IgD-negative memory B cell (primary cell): ENCODE results near the gene ZDHHC11. TPM values are rescaled to one million over a fixed set of nuclear protein-coding genes. Genes with fewer than 3 reads are reported as not detected.
"Not testable (repeated sequence)": the region's sequence is repeated elsewhere in the genome, so short reads cannot be mapped to it uniquely, and the experiment has no call there.

ENCODE experiments used
- H3K27ac Mint-ChIP-seq, 3 donors: one replicate each; pipeline ENCODE4 v1.8.0; 2020 to 2022; ENCODE audit warnings: mild to moderate bottlenecking in 3 of 3, mixed read lengths in 3 of 3, moderate library complexity in 1 of 3
- H3K27me3 Mint-ChIP-seq: one replicate; pipeline ENCODE4 v1.8.0; 2021; ENCODE audit warnings: mixed read lengths
- H3K36me3 Mint-ChIP-seq: one replicate; pipeline ENCODE4 v1.8.0; 2020; ENCODE audit warnings: mild to moderate bottlenecking, mixed read lengths
- H3K4me1 Mint-ChIP-seq, 3 donors: one replicate each; pipeline ENCODE4 v1.8.0; 2020 to 2022; ENCODE audit warnings: mixed read lengths in 3 of 3, mild to moderate bottlenecking in 1 of 3
- H3K4me3 Mint-ChIP-seq, 4 donors: one replicate each; pipeline ENCODE4 v1.8.0; 2020 to 2022; ENCODE audit warnings: mild to moderate bottlenecking in 4 of 4, mixed read lengths in 4 of 4, moderate library complexity in 3 of 4
- H3K9me3 Mint-ChIP-seq, 3 donors: one replicate each; pipeline ENCODE4 v1.8.0; 2020 to 2021; ENCODE audit warnings: mixed read lengths in 3 of 3, mild to moderate bottlenecking in 1 of 3
- polyA plus RNA-seq: library from polyadenylated mRNA; unstranded; fragments of 300-500 nt; fragmentation: Illumina TruSeq; gene quantifications from one replicate; pipeline ENCODE4 v1.2.3, GENCODE V29; 2021

ZDHHC11 gene
- polyA plus RNA-seq, 1 donor from 2014 or later = not detected

GRCh38 chr5:845676-846601 is 4.8 kb downstream of the ZDHHC11 start:
- not testable (repeated sequence) for H3K4me1 Mint-ChIP-seq, H3K9me3 Mint-ChIP-seq, H3K4me3 Mint-ChIP-seq, H3K27me3 Mint-ChIP-seq, H3K27ac Mint-ChIP-seq, H3K36me3 Mint-ChIP-seq

- H3K9me3 Mint-ChIP-seq, H3K27me3 Mint-ChIP-seq, H3K27ac Mint-ChIP-seq, H3K4me3 Mint-ChIP-seq, H3K4me1 Mint-ChIP-seq, H3K36me3 Mint-ChIP-seq: not testable (repeated sequence)
Observed at GRCh38 chr5:845031-845675, 5.6 kb downstream of the ZDHHC11 start.

- not testable (repeated sequence) for H3K9me3 Mint-ChIP-seq, H3K27ac Mint-ChIP-seq, H3K27me3 Mint-ChIP-seq, H3K4me1 Mint-ChIP-seq, H3K4me3 Mint-ChIP-seq, H3K36me3 Mint-ChIP-seq
Observed at GRCh38 chr5:844426-844825, 6.4 kb downstream of the ZDHHC11 start.

- not testable (repeated sequence) for H3K4me1 Mint-ChIP-seq, H3K9me3 Mint-ChIP-seq, H3K36me3 Mint-ChIP-seq, H3K27ac Mint-ChIP-seq, H3K27me3 Mint-ChIP-seq
- peak overlapping the region in 1 of 4 donors; percentile 68 for H3K4me3 Mint-ChIP-seq
Observed at GRCh38 chr5:843926-844325, 6.9 kb downstream of the ZDHHC11 start.

- H3K4me3 Mint-ChIP-seq, H3K27ac Mint-ChIP-seq, H3K36me3 Mint-ChIP-seq, H3K27me3 Mint-ChIP-seq, H3K9me3 Mint-ChIP-seq, H3K4me1 Mint-ChIP-seq: not testable (repeated sequence)
Observed at GRCh38 chr5:843371-843770, 7.4 kb downstream of the ZDHHC11 start.

GRCh38 chr5:842402-843221 is 8.2 kb downstream of the ZDHHC11 start:
- H3K9me3 Mint-ChIP-seq, H3K4me1 Mint-ChIP-seq, H3K4me3 Mint-ChIP-seq, H3K27me3 Mint-ChIP-seq, H3K36me3 Mint-ChIP-seq, H3K27ac Mint-ChIP-seq: not testable (repeated sequence)

- H3K4me1 Mint-ChIP-seq = not testable (repeated sequence)
Observed at GRCh38 chr5:841531-842401, 9.0 kb downstream of the ZDHHC11 start.

GRCh38 chr5:840974-841435 is 9.8 kb downstream of the ZDHHC11 start:
- H3K4me3 Mint-ChIP-seq, H3K36me3 Mint-ChIP-seq, H3K27ac Mint-ChIP-seq, H3K27me3 Mint-ChIP-seq, H3K4me1 Mint-ChIP-seq, H3K9me3 Mint-ChIP-seq: not testable (repeated sequence)

More at GRCh38 chr5:841531-842401, 9.0 kb downstream of the ZDHHC11 start:
- not testable (repeated sequence) for H3K4me3 Mint-ChIP-seq, H3K27ac Mint-ChIP-seq, H3K9me3 Mint-ChIP-seq, H3K27me3 Mint-ChIP-seq, H3K36me3 Mint-ChIP-seq

- not testable (repeated sequence) for H3K27me3 Mint-ChIP-seq, H3K4me3 Mint-ChIP-seq, H3K4me1 Mint-ChIP-seq, H3K36me3 Mint-ChIP-seq, H3K27ac Mint-ChIP-seq, H3K9me3 Mint-ChIP-seq
Observed at GRCh38 chr5:840118-840973, 10.4 kb downstream of the ZDHHC11 start.

GRCh38 chr5:838431-838851 is 12.3 kb downstream of the ZDHHC11 start:
- not testable (repeated sequence) for H3K27me3 Mint-ChIP-seq, H3K4me1 Mint-ChIP-seq, H3K9me3 Mint-ChIP-seq, H3K36me3 Mint-ChIP-seq, H3K4me3 Mint-ChIP-seq, H3K27ac Mint-ChIP-seq

GRCh38 chr5:837621-838121 is 13.1 kb downstream of the ZDHHC11 start:
- not testable (repeated sequence) for H3K4me3 Mint-ChIP-seq, H3K27ac Mint-ChIP-seq, H3K4me1 Mint-ChIP-seq, H3K36me3 Mint-ChIP-seq, H3K27me3 Mint-ChIP-seq, H3K9me3 Mint-ChIP-seq

GRCh38 chr5:835933-836612 is 14.7 kb downstream of the ZDHHC11 start:
- H3K9me3 Mint-ChIP-seq, H3K4me1 Mint-ChIP-seq, H3K27me3 Mint-ChIP-seq, H3K36me3 Mint-ChIP-seq: not testable (repeated sequence)
- Mint-ChIP-seq H3K4me3 (peak overlapping the region in 1 of 4 donors; percentile 43), H3K27ac (peak overlapping the region in 1 of 3 donors; percentile 29)

- not testable (repeated sequence) for H3K27ac Mint-ChIP-seq, H3K27me3 Mint-ChIP-seq, H3K36me3 Mint-ChIP-seq, H3K4me1 Mint-ChIP-seq, H3K4me3 Mint-ChIP-seq, H3K9me3 Mint-ChIP-seq
Observed at GRCh38 chr5:834013-834412, 16.8 kb downstream of the ZDHHC11 start.
